IPS-NIHi11 (cell line): Measurements from ENCODE around the gene RARS2.

Source experiments
- DNase-seq: peaks from one replicate; pipeline ENCODE4 v3.0.0; 2012; ENCODE audit warnings: mixed read lengths, low spot score

The RARS2 gene

GRCh38 chr6:87573307-87574024, 16.3 kb downstream of the RARS2 start:
- no peak for DNase-seq

DNA sequence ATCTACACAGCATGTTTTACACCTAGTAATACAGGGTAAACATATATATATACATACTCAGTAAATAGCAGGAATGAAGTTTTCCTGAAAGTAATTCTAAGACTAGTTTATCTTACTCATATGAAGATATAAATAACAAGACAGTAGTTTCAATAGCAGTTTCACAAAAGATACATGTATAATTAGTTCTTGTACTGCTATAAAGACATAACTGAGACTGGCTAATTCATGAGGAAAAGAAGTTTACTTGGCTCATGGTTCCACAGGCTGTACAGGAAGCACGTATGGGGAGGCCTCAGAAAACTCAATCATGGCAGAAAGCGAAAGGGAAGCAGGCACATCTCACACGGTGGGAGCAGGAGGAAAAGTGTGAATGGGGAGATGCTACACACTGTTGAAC, 16.9 kb downstream of the RARS2 start:
- no peak for DNase-seq

DNA sequence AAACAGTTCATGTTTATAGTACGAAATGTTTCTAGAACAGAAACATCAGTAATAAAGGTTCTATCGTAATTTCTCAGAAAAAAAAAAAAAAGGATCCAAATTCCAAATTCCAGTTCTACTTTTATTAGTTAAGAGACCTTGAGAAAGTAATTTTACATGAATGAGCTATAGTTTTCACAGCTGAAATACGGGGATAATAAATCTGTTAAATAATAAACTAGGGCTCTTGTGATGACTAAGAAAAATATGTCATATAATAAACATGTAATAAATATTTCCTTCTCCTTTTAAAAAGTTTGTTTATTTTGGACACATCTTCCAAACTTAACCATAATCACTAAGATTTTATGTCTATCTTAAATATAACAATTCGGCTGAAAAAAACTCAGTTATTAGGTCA, 17.8 kb downstream of the RARS2 start:
- no peak for DNase-seq

DNA sequence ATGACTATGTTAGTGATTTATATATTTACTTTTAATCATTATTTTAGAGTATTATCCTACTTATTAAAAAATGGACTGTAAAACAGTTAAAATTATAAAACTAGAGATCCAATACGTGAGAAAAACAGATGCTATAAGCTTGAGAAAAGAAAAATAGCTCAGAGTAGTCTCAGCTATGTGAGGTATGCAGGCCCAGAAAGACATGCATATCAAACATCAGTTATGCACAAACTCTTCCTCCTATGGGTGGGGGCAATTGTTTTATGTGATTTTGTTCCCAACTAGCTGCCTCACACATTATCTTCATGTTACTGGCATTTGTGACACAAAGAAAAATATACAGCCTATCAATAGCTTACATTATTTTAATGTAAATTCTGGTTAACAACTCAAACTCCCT, 28.8 kb downstream of the RARS2 start:
- no peak for DNase-seq

DNA sequence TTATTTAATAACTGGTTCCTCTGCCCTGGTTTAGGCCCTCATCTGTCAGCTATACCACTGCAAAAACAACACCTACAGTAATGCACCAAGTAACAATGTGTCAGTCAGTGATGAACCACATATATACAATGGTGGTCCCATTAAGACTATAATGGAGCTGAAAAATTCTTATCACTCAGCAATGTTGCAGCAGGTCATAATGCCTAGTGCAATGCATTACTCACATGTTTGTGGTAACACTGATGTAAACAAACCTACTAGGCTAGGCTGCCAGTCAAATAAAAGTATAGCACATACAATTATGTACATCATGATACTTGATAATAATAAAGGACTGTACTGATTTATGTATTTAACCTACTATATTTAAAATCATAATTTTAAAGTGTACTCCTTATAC, 31.3 kb downstream of the RARS2 start:
- DNase-seq = no peak

DNA sequence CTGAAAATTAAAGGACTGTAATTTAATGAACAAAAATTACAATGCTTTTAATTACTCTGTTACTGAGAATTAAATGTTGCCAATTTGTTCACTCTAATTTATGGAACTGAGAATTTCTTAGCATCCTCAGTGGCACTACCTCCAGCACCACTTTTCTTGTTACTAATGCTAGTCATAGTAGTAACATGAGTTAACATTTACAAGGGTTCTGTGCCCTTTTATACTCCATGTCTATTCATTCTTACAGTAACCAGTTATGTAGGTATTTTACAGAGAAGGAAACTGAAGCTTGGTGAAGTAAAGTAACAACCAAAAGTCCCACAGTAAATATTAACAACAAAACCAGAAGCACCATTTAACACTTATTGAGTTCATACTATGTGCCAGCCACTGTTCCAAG, 34.3 kb downstream of the RARS2 start:
- no peak for DNase-seq

- no peak for DNase-seq
These were observed 36.5 kb downstream of the RARS2 start for GRCh38 chr6:87553159-87553765.

- no peak for DNase-seq
These were observed 38.0 kb downstream of the RARS2 start for GRCh38 chr6:87551799-87552198.

GRCh38 chr6:87544474-87544735, 45.4 kb downstream of the RARS2 start:
- no peak for DNase-seq

GRCh38 chr6:87543696-87544473, 45.9 kb downstream of the RARS2 start:
- DNase-seq = no peak

- no peak for DNase-seq
These were observed 48.0 kb downstream of the RARS2 start for GRCh38 chr6:87541744-87542143.

GRCh38 chr6:87541041-87541440, 48.7 kb downstream of the RARS2 start:
- no peak for DNase-seq

DNA sequence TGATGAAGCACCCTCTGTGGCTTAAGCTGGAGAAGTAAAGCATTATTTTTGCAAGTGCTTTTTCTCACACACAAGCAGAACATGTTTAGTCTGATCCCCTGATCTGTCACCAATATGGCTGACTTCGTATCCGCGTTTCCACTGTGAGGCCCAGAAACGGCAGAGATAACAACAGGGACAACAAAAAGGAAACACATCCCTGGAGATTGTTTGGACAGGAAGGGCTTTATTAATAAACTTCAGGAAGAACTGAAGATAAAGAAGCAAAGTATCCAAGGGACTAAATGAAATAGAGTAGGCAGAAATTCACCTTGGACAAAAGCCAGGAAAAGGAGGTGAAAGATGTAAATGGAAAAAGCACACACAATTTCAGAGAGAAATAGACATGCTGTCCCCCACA, 49.2 kb downstream of the RARS2 start:
- DNase-seq = no peak

DNA sequence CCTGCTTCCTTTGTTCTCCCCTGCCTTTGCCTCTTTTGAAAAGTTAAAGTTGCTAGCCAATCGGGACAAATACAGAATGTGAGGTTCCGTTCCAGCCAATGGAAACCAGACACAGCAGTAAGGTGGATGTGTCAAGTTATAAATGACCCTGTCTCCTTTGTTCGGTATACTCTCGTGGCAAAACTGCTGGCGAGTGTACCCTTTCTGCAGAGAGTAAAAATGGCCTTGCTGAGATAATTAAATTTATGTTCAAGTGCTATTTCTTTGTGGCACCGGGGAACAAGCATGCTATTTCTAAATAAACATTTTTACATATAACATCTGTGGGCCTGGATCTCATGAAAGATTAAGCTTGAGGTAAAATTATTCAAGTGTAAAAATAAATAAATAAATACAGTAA, 50.2 kb downstream of the RARS2 start:
- no peak for DNase-seq

GRCh38 chr6:87538510-87539260, 51.1 kb downstream of the RARS2 start:
- DNase-seq = no peak

DNA sequence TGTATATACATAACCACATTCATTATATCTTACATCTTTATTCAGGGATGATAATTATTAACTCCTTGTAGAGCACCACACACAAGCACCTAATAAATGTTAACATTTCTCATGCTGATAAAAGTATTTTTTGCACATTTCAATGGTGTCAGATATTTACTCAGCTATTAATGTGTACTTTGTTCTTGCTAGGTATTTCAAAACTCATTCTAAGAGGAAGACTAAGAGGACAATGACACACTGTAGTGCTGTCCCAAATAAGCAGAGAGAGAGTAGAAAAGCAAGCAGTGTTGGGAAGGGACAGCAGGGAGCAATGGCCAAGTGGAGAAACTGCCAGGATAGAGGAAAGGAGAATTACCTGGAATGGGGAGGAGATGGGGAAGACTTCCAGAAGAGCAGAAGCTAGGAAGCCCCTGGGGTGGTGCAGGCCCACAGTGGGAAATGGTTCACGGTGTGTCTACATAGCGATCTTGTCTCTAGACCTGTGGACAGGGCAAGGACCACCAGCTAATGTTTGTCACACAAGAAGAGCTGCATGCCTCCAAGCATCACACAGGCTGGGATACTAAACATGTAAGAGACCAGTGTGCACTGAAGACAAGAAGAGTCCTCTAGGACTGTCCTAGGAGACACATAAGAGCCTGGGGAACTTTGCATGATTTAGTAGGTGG, 55.3 kb downstream of the RARS2 start:
- DNase-seq = no peak

DNA sequence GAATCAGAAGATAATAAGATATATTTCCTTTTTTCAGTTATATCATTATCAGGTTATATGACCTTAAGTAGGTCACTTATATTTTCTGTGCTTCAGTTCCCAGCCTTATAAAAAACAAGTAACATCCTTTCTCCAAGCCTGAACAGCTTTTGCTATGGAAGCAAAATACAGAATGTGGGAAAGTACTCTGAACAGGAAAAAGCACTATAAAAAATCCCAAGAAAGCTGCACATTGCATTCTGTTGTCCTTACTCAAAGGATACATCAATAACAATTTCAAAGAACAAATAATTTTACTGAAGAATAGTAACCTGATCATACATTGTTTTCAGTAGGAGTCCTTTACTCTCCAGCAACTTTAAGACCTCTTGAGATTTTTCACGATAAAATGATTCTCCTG, 60.6 kb downstream of the RARS2 start:
- no peak for DNase-seq

- no peak for DNase-seq
These were observed 67.1 kb downstream of the RARS2 start for GRCh38 chr6:87522686-87523085.

DNA sequence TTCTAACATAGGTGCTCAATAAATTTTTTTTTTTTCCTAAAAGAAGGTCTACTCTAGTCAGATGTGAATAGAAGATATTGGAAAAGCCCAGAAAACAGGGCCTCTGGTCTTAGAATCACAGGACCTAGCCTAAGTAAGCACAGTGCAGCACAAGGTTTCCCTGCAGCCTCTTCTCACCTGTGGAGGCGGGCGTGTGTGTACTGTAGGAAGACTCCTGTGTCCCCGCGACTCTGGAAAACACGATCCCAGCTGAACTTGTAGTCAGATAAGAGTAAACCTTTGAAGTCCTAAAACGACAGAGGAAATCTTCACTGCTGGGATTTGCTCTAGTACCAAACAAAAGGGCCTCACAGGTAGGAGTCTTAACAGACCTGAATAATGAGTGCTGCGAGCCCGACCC, 71.3 kb downstream of the RARS2 start:
- DNase-seq = no peak

GRCh38 chr6:87514831-87515230, 75.0 kb downstream of the RARS2 start:
- no peak for DNase-seq

DNA sequence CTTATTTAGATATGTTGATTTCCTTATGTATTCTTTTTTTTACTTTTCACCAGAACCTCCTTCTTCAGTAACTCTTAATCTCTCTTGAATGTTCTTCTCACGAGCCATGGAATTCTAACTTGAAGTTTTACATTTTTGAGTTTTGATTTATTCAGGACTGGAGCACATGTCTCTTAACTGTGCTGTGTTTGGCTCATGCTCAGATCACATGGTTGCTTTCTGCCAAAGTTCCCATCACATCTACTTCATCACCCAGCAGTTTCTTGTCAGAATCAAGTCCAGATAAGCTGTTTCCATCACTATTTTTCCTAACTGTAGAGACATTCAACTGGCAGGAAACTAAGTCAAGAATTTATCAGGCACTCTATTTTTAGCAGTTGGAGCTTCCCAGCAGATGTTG, 85.3 kb downstream of the RARS2 start:
- DNase-seq = no peak

DNA sequence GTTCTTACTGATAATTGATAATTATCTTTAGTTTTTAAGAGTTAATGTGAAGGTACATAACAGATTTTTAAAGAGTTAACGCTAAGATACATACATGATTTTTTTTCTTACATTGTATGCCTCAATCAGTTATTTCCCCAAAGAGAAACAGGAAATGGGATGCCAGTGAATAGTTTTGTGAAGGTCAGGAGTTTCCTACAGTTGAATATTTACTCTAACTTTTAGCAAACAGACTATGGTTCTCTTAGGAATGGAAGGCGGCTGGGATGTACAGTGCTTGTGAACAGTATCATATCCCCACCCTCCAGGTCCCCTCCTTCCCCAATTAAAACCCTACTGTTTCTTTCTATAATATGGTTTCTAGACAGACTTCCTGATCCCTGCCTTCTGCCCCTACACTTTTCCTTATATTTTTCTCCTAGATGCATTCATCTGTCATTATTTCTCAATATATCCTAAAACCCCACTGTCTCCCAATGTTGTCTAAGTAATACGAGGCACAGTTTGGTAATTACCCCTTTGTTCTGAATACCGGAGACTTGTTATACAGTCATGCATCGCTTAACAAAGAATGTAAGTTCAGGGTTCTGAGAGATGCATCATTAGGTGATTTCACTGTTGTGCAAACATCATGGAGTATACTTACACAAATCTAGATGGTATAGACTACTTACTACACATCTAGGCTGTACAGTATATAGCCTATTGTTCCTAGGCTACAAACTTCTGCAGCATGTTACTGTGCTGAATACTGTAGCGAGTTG, 87.8 kb downstream of the RARS2 start:
- no peak for DNase-seq
